CD4-positive, alpha-beta T cell treated with Interferon alpha-2 for 1 hour (primary cell): ENCODE results near the gene ZNF492.
A peak's percentile ranks its signal among the peaks of the same experiment; 100 is the strongest.
"Not testable (repeated sequence)": the region's sequence is repeated elsewhere in the genome, so short reads cannot be mapped to it uniquely, and the experiment has no call there.

Source experiments
- DNase-seq, 2 donors: peaks; one replicate each; pipeline ENCODE4 v3.0.0-alpha.2; 2020 to 2022

ZNF492 gene

GRCh38 chr19:22633706-22634449, at the start of gene ZNF492:
ZNF492 (plus strand) TSS chr19:22634324; CDS start chr19:22653400, 19,076 bp downstream.
- DNase-seq, result peak; percentile 82 to 86

DNA sequence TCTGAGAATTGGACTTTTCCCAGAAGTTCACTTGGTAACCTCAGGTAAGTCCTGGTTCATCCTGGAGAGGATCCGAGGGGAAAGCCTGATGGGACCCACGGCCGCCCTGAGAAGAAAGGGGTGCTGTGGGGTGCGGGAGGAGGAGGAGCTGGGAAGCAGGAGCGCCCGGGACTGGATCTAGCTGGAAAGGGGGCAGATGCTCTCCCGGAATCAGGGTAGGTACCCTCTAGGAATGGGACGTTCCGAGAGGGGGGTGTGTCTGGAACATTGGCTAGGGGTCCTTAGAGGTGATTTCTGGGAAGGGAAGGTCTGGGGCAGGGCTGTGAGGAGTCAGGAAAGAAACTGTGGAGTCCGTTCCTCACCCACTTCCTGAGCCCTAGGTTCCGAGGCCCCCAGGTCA, 38.7 kb upstream of the ZNF492 start:
- DNase-seq, result no peak

DNA sequence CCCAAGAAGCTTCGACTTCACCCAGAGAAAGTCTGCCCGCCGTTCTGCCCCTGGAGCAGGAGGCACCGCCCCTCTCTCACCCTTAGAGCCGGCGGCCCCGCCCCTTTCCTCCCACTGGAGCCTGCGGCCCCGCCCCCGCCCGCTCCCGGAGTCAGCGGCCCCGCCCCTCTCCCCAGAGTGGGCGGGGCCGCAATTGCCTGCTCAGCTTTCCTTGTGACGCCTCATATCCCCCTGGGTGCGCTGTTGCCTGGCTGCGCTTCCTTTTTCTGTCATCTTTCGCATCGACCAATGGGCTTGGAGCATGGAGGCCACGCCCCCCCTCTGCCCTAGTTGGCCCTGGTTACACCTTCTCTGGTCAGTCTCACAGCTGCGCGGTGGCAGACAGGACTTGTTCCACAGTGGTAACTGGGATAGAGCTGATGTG, 38.2 kb upstream of the ZNF492 start:
- no peak for DNase-seq

DNA sequence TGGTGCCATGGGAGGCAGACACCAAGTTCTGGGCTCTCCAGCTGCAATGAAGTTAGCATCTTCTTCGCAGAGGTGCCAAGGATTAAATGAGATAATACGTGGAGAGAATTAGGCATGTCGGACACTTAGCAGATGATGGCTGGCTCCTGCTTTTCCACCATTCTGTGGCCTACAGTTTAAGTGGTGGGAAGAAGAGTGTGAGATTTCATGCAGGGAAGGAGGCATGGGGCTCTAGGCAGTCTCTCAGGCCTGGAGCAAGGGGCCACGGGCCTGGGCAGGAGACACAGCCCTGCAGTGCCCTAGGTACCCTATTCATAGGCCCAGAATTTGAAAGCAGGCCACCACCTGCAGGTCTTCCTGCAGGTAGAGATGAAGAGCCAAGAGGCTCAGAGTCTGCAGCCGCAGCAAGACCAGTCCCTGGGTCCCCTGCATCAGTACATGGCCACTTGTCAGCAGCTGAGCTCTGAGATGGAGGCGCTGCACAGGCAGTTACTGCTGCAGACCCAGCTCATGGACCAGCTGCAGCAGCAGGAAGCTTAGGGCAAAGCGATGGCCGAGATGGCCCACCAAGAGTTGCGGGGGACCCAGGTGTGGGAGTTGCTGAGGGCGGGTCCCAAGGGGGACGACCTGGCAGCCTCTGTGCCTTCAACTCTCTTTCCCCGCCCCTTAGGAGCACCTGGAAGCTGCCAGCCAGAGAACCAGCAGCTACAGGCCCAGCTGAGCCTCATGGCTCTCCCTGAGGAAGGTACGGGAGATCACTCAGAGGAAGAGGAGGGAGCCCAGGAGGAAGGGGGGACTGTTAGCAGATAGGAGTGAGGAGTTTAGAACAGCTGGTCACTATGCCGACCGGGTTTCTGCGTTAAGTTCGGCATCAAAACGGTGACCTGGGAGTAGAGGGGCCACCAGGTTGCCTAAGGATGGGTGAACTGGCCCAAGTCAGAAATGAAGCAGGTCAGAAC, 33.2 kb upstream of the ZNF492 start:
- DNase-seq, result no peak

- no peak for DNase-seq
These were observed 32.1 kb upstream of the ZNF492 start for GRCh38 chr19:22601906-22602630.

DNA sequence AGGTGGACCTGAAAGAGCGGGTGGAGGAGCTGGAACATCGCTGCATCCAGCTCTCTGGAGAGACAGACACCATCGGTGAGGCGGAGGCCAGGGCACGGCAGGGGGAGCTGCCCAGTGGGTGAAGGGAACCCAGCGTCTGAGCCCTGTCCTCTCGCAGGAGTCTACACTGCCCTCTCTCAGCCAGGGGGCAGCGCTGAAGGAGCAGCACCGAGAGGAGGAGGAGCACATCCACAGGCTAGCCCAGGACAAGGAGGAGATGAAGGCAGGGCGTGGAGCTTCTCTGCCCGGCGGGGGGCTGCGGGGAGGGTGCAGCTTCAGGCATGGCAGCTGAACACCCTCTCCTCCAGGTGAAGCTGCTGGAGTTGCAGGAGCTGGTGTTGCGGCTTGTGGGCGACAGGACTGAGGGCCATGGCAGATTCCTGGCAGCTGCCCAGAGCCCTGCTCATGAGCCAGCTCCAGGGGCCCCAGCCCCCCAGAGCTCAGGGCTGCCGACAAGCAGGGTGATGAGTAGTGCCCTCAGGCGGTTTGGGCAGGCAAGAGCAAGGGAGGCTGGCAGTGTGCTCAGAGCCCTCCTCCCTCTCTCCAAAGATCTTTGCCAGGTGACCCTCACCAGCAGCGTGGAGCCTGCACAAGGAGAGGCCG, 31.4 kb upstream of the ZNF492 start:
- no peak for DNase-seq

DNA sequence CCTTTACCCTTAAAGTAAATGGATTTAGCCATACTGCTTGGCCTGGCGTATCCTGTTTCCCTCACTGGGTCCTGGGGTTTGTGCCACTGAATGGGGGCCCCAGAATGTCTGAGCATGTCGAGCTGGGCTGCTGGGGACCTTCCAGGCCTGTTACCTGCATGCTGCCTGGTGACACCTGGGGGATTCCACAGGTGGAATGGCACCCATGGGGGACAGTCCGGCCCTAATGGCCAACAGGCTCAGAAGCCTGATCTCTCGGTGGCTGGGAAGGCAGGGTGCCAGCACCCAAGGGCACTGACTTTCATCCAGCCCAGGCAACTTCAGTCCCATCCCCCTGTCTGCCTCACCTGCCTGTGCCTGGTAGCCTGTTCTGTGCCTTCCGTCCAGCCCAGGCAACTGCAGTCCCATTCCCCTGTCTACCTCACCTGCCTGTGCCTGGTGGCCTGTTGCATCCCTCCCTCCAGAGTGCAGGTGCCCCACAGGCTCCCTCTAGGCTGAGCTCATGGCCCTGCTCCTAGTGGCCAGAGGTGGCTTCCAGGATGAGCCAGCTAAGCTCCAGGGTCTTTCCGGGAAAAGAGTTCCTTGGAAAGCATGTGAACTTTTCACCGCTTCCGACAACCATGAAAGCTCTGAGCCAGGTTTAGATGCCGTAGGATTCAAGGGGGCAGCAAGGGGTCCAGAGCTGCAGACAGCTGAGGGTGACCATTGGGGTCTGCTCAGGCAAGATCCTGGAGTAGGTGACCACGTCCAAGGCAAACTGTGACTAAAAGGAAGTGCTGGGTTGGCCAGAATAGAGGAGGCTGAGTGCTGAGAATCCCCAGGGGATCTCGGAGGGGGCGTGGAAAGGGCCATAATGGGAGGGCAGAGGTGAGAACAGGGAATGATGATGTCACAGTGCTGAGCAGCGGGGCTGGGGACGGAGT, 30.3 kb upstream of the ZNF492 start:
- no peak for DNase-seq

- DNase-seq, result no peak
These were observed 29.4 kb upstream of the ZNF492 start for GRCh38 chr19:22604571-22605274.

DNA sequence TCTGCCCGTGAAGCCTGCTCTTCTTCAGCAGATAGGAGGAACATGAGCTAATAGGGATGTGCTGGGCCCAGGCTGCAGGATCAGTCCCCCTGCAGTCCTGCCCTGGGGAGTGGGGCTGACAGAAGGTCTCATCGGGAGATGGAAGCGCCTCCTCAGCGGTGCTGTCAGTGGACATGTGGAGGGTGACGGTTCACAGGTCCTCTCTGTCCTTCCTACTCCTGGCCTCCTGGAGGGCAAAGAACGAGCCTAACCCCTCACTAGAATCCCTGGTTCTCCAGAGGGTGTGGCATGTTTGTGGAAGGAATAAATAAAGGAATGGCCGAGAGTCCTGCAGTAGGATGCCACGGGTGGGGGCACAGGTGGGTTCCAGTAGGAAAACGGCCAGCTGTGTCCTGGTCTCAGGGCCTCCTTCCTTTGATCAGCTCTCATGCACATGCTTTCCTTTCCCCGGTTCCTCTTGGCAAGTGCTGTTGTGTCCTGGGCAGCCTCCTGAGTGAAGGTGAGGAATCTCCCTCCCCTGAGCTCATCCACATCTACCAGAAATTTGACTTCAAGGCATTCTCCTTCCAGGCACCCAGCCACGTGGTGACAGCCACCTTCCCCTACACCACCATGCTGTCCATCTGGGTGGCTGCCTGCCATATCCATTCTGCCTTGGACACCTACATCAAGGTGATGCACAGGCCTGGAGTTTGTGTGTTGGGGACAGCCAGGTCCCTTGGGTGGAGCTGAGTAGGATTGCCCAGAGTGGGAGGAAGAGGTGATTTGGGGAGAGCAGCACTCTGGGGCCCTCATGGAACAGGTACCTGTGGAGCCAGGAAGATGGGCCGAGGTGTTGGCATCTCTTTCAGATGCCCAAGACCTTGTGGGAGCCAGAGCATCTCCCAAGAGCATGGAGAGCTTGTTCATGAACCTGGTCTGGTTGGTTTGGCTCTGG, 28.6 kb upstream of the ZNF492 start:
- DNase-seq, result no peak

DNA sequence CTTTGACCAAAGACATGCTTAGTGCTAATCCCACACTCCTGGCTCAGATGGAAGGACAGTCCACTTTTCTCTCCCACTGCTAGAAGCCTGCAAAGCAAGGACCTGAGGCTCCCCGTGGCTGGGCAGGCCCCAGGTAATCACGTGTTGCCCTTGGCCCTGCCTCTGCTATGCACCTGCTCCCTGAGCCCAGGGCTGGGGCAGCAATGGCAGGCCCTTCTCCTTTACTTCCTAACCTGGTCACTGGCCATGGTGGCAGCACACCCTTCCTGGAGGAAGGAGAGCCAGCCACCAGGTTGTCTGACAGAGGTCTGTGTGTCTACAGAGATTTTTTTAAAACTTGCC, 27.9 kb upstream of the ZNF492 start:
- no peak for DNase-seq

DNA sequence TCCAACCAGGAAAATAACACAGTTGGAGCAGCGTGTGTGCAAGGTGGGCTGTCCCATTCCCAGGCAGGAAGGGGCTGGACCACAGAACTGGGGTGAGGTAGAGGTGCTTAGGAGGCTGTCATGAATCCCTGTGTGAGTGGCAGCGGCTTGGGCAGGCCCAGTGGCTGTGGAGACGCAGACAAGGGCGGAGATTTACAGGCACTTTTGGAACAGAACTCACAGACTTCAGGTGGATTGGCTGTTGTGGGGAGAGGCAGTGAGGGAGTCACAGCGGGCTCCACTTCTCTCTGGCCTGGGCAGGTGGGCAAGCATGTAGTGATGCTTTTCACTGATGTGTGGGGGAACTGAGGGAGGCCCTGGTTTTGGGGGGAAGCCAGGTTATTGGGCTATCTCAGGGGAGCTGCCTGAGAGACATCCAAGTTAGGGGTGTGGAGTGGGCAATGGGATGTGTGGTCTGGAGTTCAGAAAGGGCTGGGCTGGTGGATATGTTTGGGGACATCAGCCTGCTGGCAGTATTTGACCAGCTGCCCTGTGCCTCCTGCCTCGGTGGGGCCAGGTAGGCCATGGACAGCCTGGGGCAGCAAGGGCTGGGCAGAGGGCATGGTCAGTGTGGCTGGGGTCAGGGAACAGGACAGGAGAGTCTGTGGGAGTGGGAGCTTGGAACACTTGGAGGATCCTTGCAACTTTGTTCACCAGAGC, 27.0 kb upstream of the ZNF492 start:
- no peak for DNase-seq

- DNase-seq, result no peak
These were observed 26.3 kb upstream of the ZNF492 start for GRCh38 chr19:22607653-22608430.

- DNase-seq, result no peak
These were observed 25.7 kb upstream of the ZNF492 start for GRCh38 chr19:22608441-22608840.

DNA sequence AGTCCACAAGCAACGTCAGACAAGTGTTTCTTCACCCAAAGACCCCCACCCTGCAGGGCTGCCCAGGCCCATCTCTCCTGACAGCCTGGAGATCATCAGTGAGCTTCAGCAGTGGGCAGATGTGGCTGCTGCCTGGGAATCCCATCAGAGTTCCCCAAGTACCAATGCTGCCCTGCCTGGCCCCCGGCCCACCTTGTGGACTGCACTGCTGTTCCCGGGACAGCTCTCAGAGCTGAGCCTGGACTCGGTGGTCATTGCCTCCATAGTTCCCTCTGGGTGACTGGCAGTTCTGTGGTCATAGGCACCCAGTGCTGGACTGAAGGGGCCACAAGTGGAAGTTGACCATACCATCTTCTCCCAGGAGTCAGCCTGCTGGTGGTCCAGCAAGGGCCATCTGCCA, 24.5 kb upstream of the ZNF492 start:
- no peak for DNase-seq

- DNase-seq, result no peak
These were observed 24.0 kb upstream of the ZNF492 start for GRCh38 chr19:22610121-22610520.

GRCh38 chr19:22612316-22612715, 21.8 kb upstream of the ZNF492 start:
- DNase-seq, result no peak

DNA sequence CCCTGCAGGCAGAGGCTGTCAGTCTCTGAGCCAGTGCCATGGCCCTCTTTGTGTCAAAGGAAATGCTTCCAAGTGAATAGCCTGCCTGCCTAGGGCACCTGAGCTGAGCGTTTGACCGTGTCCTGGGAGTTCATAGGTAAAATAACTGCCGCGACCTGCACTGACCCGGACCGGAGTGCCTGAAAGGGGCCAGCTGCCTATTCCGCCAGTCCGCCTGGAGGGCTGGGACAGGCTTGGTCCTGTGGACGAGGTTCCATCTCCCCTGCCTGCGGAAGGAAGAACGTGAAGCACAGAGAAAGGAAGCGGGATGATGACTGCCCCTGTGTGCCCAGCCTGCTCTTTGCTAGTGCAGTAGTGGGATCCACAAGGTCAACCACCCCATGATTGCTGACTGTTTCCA, 17.5 kb upstream of the ZNF492 start:
- DNase-seq, result no peak

GRCh38 chr19:22617181-22617580, 16.9 kb upstream of the ZNF492 start:
- not testable (repeated sequence) for DNase-seq
